Activated CD8-positive, alpha-beta T cell treated with anti-CD3 and anti-CD28 coated beads for 36 hours (primary cell): ENCODE results near the gene ITGB5. TPM values are rescaled to one million over a fixed set of nuclear protein-coding genes. Genes with fewer than 3 reads are reported as not detected.
"Not testable (repeated sequence)": the region's sequence is repeated elsewhere in the genome, so short reads cannot be mapped to it uniquely, and the experiment has no call there.

Experiments used
- ATAC-seq: fragments of 200-7000 bp; cut with Tn5 transposase; one replicate; pipeline ENCODE4 v1.10.0; 2021; ENCODE audit warnings: mild to moderate bottlenecking, moderate library complexity
- CTCF ChIA-PET: fragments of 350-600 bp; sonication (Branson Sonifier 250); formaldehyde crosslinking; loops from one replicate; lab custom pipeline; 2021; ENCODE audit warnings: antibody characterized with exemption; lab: Charles Lee
- POLR2A ChIA-PET: fragments of 350-600 bp; sonication (Branson Sonifier 250); formaldehyde crosslinking; loops from one replicate; lab custom pipeline; 2021; ENCODE audit warnings: antibody characterized with exemption; lab: Charles Lee
- DNase-seq: peaks from one replicate; pipeline ENCODE4 v3.0.0-alpha.2; 2020
- H3K27ac Mint-ChIP-seq: one replicate; pipeline ENCODE4 v1.8.0; 2021; ENCODE audit warnings: mild to moderate bottlenecking, mixed read lengths
- H3K27me3 Mint-ChIP-seq: one replicate; pipeline ENCODE4 v1.8.0; 2021; ENCODE audit warnings: mixed read lengths
- H3K36me3 Mint-ChIP-seq: one replicate; pipeline ENCODE4 v1.8.0; 2021; ENCODE audit warnings: low read depth, mixed read lengths
- H3K4me1 Mint-ChIP-seq: one replicate; pipeline ENCODE4 v1.8.0; 2021; ENCODE audit warnings: low read depth, mixed read lengths
- H3K4me3 Mint-ChIP-seq: one replicate; pipeline ENCODE4 v1.8.0; 2021; ENCODE audit warnings: mild to moderate bottlenecking, moderate library complexity, mixed read lengths
- H3K9me3 Mint-ChIP-seq: one replicate; pipeline ENCODE4 v1.8.0; 2021; ENCODE audit warnings: mixed read lengths
- intact Hi-C: fragments of 100-400 bp; cut with micrococcal nuclease; formaldehyde crosslinking; loops from one replicate; pipeline ENCODE4 v1.10.0; 2022
- total RNA-seq, 2 experiments: library from RNA; stranded (reverse); gene quantifications; one replicate each; pipeline ENCODE4 v1.2.3, GENCODE V29; 2021
- TF ChIP-seq, protein P1 (sequence below): fragments of 200-600 bp; IDR thresholded peaks from one replicate; pipeline ENCODE4 v1.8.0; 2022; ENCODE audit warnings: antibody characterized with exemption, mild to moderate bottlenecking

Gene ITGB5
- total RNA-seq, 2 experiments from 2014 or later: 0.41 to 1.1 TPM

DNA sequence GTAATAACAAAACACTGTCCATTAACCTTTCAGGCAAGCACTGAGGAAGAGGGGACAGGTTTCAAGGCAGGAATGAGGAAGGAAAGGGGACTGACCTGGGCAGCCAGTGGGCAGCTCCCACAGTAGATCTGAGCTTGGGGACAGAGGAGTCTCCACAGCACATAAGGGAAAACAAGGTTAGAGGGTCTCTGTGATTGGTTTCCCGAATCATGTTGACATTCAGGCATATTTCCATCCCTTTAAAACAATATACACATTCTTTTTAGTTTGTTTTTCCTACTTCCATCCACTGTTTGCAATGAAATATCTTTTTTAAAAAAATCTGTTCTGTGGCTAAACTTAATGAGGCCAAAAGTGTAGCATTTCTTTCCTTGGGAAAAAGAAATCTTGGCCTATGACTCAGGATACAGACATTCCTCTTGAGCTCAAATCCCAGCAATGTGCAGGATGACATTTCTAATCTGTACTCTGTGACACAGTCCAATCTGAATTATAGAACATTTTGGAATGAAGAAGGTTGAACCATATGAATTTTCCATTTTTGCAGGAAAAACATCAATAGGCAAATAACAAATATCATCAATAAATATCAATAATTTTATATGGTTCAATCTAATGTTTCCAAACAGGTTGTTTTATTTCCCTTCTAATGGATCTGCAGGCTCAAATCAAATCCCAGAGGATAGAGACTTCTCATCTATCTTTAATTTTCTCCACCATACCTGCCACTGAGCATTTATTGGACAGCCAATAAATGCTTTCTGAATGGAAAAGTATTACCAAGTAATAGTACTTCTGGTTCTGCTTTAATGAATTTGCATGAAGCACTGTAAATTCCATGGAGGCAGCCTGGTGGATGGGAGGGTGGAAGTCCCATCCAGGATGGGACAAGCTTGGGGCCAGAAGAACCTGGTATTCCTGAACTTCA lies 54.1 kb downstream of the ITGB5 start:
- DNase-seq (no peak), ATAC-seq (no peak)
- Mint-ChIP-seq H3K27ac (no peak overlapping the region), H3K9me3 (no peaks in the 10 kb centered on the region), H3K27me3 (peaks cover 4% of the 10 kb centered on the region), H3K4me1 (peaks cover 11% of the 10 kb centered on the region), H3K4me3 (no peak overlapping the region), H3K36me3 (no peaks in the 10 kb centered on the region)
- POLR2A ChIA-PET: no interaction called here
- TF ChIP-seq, protein P1, sequence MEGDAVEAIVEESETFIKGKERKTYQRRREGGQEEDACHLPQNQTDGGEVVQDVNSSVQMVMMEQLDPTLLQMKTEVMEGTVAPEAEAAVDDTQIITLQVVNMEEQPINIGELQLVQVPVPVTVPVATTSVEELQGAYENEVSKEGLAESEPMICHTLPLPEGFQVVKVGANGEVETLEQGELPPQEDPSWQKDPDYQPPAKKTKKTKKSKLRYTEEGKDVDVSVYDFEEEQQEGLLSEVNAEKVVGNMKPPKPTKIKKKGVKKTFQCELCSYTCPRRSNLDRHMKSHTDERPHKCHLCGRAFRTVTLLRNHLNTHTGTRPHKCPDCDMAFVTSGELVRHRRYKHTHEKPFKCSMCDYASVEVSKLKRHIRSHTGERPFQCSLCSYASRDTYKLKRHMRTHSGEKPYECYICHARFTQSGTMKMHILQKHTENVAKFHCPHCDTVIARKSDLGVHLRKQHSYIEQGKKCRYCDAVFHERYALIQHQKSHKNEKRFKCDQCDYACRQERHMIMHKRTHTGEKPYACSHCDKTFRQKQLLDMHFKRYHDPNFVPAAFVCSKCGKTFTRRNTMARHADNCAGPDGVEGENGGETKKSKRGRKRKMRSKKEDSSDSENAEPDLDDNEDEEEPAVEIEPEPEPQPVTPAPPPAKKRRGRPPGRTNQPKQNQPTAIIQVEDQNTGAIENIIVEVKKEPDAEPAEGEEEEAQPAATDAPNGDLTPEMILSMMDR: no peak
- CTCF ChIA-PET: no interaction called here
- intact Hi-C loops: no loop called here

DNA sequence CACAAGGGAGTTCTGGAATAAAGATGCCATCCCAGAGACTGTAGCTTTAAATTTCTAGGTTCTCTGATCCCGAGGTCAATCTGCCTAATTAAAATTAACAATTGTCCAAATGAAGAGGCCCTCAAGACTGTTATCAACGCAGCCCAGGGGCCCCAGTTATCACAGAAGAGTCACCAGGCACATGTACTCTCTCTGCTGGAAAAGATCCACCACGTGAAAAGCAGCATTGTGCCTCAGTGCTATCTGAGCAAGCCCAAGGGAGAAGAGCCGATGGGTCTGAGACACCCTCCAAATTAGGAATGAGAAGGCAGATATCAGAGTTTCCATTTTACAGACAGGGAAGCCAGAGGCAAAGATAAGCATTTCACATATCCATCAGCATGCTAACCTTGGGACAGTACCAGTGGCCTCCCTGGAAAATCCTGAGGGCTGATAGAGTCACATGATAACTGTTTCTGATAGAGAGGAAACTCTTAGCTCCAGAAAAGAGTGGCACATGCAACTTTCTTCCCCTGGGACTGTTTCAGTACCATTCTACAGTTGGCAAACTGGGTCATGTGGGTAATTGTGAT lies 55.5 kb downstream of the ITGB5 start:
- CTCF ChIA-PET: no interaction called here
- H3K4me1 Mint-ChIP-seq: peaks cover 11% of the 10 kb centered on the region

DNA sequence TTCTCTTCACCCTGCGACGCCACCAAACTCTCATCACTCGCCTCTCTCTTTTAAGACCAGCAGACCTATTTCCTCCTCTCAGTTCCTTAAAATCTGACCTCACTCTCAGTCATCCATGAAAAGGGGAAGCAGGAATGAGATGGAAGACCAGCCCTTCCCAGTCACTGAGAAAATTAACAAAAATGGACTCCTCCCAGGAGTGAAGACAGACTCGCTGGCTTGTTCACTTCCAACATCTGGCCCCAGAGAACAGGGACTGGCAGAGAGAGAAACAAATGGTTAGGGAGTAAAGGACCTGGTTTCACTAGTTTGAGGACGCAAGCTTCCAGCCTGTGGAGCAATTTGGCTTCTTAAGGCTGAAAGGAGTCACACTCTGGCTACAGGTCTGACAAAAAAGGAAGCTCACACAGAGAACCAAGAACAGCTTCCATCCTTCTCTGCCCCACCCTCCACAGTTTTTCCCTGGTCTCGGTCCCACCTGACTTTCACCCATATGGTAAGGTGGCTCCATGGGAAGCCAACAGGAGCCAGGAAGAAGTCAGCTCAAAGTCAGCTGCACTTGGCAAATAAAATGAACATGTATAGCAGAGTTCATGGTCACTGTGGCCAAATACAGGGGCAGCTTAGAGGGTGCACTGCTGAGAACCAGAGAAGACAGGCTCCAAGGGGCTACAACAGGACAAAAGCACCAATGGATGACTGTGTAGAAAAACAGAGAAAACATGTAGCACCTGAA lies 57.2 kb downstream of the ITGB5 start:
- H3K4me3 Mint-ChIP-seq: no peak overlapping the region
- H3K27me3 Mint-ChIP-seq: peaks cover 4% of the 10 kb centered on the region
- CTCF ChIA-PET: no interaction called here
- TF ChIP-seq, protein P1: no peak
- no peak for DNase-seq
- POLR2A ChIA-PET: no interaction called here
- H3K27ac Mint-ChIP-seq: no peak overlapping the region
- H3K9me3 Mint-ChIP-seq: no peaks in the 10 kb centered on the region
- peaks cover 4% of the 10 kb centered on the region for H3K4me1 Mint-ChIP-seq
- intact Hi-C loops: no loop called here
- no peak for ATAC-seq
- no peaks in the 10 kb centered on the region for H3K36me3 Mint-ChIP-seq

More for the DNA sequence above, 55.5 kb downstream of the ITGB5 start:
- Mint-ChIP-seq H3K36me3 (no peaks in the 10 kb centered on the region), H3K27me3 (peaks cover 4% of the 10 kb centered on the region), H3K4me3 (no peak overlapping the region), H3K9me3 (no peaks in the 10 kb centered on the region), H3K27ac (no peak overlapping the region)
- DNase-seq (no peak), ATAC-seq (no peak)
- POLR2A ChIA-PET: no interaction called here
- intact Hi-C loops: no loop called here
- TF ChIP-seq, protein P1: no peak

DNA sequence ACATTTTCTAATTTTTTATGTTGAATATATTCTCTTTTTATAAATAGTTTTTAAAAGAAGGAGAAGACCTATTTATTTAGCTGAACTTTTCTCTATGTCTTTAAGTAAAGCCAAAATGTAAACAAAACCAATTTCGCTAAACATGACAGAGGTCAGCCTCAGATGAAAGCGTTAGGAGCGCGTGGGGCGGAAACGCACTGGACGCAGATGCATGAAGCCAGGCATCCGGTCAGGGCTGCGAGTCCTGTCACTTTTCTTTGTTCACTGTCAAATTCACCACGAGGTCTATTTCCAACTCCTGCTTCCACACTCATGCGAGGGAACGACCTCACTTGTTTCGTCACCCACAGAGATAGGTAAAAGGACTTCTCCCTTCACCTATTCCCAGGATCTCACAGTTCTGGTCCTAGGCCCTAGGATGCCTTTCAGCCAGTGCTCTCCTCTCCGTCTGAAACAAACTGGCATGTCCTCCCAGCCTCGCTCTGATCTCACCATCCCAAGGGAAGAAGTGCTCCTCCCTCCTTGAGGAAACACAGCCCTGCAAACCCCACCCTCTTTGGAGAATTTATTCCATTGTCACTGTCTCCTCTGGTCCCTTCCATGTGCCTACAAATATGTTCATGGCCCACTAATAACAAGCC lies 57.9 kb downstream of the ITGB5 start:
- H3K36me3 Mint-ChIP-seq: no peaks in the 10 kb centered on the region
- DNase-seq (no peak), ATAC-seq (no peak)
- TF ChIP-seq, protein P1: no peak
- H3K4me3 Mint-ChIP-seq: no peak overlapping the region
- ChIA-PET CTCF (interaction anchor here (1.3 kb wide), 1 partner anchor 68 kb away, joined by 3 read pairs; no protein-coding TSS in a partner anchor), POLR2A (no interaction called here)
- no peaks in the 10 kb centered on the region for H3K9me3 Mint-ChIP-seq
- H3K4me1 Mint-ChIP-seq: peaks cover 2% of the 10 kb centered on the region
- H3K27ac Mint-ChIP-seq: no peak overlapping the region
- intact Hi-C loops: no loop called here
- peaks cover 4% of the 10 kb centered on the region for H3K27me3 Mint-ChIP-seq

DNA sequence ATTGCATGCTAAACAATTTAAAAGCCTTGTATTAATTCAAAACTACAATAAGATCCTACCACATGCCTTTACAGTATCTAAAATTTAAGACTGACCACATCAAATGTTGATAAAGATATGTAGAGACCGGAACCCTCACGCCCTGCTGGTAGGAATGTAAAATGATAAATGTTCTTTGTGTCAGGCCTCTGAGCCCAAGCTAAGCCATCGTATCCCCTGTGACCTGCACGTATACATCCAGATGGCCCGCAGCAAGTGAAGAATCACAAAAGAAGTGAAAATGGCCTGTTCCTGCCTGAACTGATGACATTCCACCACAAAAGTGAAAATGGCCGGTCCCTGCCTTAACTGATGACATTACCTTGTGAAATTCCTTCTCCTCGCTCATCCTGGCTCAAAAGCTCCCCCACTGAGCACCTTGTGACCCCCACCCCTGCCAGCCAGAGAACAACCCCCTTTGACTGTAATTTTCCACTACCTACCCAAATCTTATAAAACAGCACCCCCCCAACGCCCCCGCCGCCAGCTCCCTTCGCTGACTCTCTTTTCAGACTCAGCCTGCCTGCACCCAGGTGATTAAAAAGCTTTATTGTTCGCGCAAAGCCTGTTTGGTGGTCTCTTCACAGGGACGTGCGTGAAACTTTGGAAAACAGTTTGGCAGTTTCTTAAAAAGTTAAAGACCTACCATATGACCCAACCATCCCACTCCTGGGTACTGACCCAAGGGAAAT lies 59.5 kb downstream of the ITGB5 start:
- ATAC-seq, H3K27ac Mint-ChIP-seq, H3K4me3 Mint-ChIP-seq, H3K27me3 Mint-ChIP-seq, H3K36me3 Mint-ChIP-seq, H3K4me1 Mint-ChIP-seq, DNase-seq, intact Hi-C loops, H3K9me3 Mint-ChIP-seq: not testable (repeated sequence)
- CTCF ChIA-PET: interaction anchor here (0.8 to 1.8 kb wide), 5 partner anchors 15 to 73 kb away, joined by 3 to 5 read pairs (median 3); no protein-coding TSS in a partner anchor
- POLR2A ChIA-PET: interaction anchor here (1.3 kb wide), 1 partner anchor 11 kb away, joined by 3 read pairs; no protein-coding TSS in a partner anchor
